Glomerular endothelial cell (primary cell): ENCODE results near the gene CKAP5. TPM values are rescaled to one million over a fixed set of nuclear protein-coding genes. Genes with fewer than 3 reads are reported as not detected.

Experiments used
- DNase-seq: peaks from one replicate; pipeline ENCODE4 v3.0.0-alpha.2; 2011; ENCODE audit warnings: low read depth, low spot score; ENCODE audit errors: extremely low read depth
- total RNA-seq: library from RNA; depleted of rRNA; stranded (reverse); fragments of >200 nt; gene quantifications from 2 replicates; pipeline ENCODE4 v1.2.3, GENCODE V29; 2015

Gene CKAP5
- total RNA-seq, 1 donor from 2014 or later = 60.0 TPM

DNA sequence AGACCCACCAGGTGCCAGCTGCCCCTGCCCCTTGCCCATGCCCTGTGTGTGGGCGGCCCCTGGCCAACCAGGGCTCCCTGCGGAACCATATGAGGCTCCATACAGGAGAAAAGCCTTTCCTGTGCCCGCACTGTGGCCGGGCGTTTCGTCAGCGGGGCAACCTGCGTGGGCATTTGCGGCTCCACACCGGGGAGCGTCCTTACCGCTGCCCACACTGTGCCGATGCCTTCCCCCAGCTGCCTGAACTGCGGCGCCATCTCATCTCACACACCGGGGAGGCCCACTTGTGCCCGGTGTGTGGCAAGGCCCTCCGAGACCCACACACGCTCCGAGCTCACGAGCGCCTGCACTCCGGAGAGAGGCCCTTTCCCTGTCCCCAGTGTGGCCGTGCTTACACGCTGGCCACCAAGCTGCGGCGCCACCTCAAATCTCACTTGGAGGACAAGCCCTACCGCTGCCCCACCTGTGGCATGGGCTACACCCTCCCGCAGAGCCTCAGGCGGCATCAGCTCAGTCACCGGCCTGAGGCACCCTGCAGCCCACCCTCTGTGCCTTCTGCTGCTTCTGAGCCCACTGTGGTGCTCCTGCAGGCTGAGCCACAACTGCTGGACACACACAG is 140.9 kb downstream of the CKAP5 start:
- DNase-seq = no peak

DNA sequence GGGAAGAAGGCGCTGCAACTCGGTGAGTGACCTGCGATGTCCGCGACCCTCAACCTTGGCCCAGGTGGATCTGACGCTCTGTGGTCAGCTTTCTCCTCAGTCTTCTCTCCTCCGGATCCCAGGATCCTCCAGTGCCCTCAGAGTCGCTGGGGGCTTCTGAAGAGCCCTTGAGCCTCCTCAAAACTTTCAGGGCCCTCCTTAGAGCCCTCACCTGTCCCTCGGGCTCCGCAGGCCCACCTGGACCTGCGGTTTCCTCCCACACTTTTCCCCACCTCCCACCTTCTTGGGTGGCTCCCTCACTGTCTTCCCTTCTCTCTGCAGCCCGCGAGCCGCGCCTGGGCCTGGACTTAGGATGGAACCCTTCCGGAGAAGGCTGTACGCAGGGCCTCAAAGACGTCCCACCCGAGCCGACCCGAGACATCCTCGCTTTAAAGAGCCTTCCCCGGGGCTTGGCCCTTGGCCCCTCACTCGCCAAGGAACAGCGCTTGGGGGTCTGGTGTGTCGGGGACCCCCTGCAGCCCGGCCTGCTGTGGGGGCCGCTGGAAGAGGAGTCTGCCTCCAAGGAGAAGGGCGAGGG is 144.9 kb downstream of the CKAP5 start:
- no peak for DNase-seq

DNA sequence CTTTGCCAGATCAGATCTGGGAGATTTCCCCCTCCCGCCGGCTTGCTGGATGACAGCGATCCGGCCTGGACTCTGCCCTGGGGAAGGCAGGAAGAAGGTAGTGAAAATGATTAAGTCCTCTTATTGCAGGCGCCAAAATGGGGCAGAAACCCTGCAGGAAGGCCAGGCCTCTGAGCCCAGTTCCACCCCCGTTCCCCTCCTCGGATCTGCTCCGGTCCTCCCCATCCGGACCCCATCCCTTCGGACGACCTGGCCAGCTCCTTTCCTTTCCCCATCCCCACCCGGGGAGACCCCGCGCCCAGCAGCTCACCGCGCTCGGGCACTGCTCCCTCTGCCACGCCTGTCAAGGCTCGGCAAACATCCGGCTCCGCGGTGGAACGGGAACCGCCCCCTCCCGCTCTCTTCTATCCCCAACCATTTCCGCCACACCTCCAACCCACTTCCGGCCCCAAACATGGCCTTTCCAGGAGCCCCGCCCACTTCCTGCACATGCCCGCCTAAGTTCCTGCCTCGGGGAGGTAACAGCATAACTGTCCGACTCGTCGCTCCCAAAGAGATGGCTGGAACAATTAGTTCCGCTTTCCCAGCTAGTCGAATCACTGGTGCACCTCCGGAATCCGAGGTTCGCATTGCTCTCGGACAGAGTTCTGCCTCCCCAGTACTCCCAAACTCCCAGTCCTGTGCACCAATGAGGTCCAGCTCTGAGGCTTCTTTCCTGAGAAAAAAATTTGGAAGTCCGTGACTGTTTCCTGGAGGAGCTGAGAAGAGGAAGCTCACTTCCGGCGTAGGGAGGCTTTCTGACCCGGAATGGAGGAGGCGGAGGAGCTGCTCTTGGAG is 145.6 kb downstream of the CKAP5 start, which contains the start of the genes ARHGAP1 and ZNF408:
TSS of gene ARHGAP1 (minus strand) at position 379 of the 837 bp plus-strand sequence. CDS start 4,512 bp downstream, outside the sequence.
TSS of gene ZNF408 (plus strand) at position 791 of the 837 bp plus-strand sequence. CDS start at position 808, 17 bp downstream.
- peak; percentile 93 for DNase-seq

DNA sequence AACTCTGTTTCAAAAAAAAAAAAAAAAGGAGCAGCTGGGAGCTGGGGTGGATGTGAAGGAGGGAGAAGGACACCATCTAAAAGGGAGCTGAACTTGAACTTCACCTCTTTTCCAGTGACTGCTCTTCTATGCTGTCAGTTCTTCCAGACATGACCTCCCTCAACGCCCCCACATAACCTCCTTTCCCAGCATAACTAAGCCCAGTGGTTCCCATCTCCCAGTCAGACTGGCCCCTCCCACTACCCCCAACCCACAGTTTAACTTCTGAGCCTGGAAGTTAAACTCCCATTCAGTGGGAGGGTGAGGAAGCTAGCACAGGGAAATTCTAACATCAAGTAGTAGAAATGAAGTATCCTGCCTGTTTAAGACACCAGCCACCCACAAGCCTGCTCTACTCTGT is 147.5 kb downstream of the CKAP5 start:
- no peak for DNase-seq

GRCh38 chr11:46697723-46698122 is 148.4 kb downstream of the CKAP5 start:
- DNase-seq = no peak

GRCh38 chr11:46697303-46697702 is 148.8 kb downstream of the CKAP5 start:
- no peak for DNase-seq

GRCh38 chr11:46696212-46696558 is 149.9 kb downstream of the CKAP5 start:
- no peak for DNase-seq

GRCh38 chr11:46695345-46696211 is 150.5 kb downstream of the CKAP5 start:
- DNase-seq = no peak

GRCh38 chr11:46694607-46695006 is 151.5 kb downstream of the CKAP5 start:
- DNase-seq = no peak

DNA sequence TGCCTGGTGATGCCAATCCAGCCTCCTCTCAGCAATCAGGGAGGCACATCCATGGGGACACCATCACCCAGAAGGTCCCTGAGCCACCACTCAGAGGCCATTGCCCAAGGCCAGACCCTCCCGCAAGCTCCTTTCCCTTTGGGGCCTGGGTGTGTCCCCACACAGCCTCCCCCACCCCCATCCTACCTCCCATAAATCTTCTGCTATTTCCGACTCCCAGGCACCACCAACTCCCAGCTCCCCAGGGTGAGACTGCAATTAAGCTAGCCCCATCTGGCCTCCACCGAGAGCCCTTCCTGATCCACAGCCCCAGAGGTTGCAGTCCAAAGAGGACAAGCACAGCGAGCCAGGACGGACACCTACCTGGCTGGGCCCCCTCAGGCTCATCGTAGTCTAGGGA is 152.0 kb downstream of the CKAP5 start:
- DNase-seq = no peak

GRCh38 chr11:46693597-46694012 is 152.5 kb downstream of the CKAP5 start:
- DNase-seq = no peak

Other genes with a start within 250 kb of the CKAP5 start
- 3.6 and 5.0 TPM in 2 replicates for gene HARBI1, start 229.1 kb downstream of the CKAP5 start, total RNA-seq
- 80.0 and 87.5 TPM in 2 replicates for gene ATG13, start 228.7 kb downstream of the CKAP5 start, total RNA-seq
- 40.0 and 52.1 TPM in 2 replicates for gene ARHGAP1, start 145.7 kb downstream of the CKAP5 start, total RNA-seq
- gene ZNF408, start 145.2 kb downstream of the CKAP5 start, total RNA-seq = 12.4 and 13.8 TPM in 2 replicates
- gene F2, start 127.1 kb downstream of the CKAP5 start, total RNA-seq = 0.19 TPM in 1 of 2 replicates, not detected in the other
- gene LRP4, start 72.3 kb upstream of the CKAP5 start, total RNA-seq = 6.2 and 7.5 TPM in 2 replicates
- 25.9 and 33.5 TPM in 2 replicates for gene CSTPP1, start 90.5 kb upstream of the CKAP5 start, total RNA-seq